ENCODE data around the gene MAGI1. TPM values are rescaled to one million over a fixed set of nuclear protein-coding genes. Genes with fewer than 3 reads are reported as not detected.

MAGI1 gene
- total and polyA plus RNA-seq, 7 donors: 10.2 to 54.0 (median 29.8) TPM

DNA sequence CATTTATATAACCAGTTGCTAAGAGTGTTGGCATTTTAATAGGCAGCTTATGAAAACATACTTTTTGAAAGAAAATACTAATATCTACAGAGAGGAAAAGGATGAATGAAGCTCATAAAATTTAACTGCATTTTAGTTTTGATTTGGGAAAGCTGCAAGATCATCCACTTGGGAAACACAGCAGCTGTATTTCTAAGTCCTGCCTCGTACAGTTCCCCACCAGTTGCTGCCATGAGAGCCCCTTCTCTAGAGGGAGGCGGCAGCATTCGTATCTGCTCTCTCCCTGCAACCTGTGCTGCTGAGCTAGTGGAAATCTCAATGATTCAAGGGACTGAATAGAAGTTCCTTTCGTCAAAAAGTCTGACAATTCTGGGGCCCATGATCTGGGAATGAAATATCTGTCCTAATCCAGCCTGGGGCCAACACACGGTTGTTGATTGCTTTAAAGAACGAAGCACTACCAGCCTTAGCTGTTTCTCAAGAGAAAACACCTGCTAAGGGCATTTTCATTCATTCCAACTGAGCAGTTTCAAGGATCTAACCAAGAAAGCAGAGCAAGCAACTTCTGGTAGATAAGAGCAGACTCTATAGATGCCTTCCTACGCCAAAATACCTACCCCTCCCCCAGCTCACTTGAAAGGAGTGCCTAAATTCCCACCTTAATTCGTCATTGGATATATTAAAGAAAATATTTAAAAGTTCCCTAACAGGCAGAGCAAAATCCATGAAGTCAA, 223.7 kb downstream of the MAGI1 start:
- Histone ChIP-seq H3K27ac (no peak overlapping the region), H3K9me3 (no peaks in the 10 kb centered on the region), H3K4me1 (peaks cover 0 to 3% (median 0%) of the 10 kb centered on the region in 4 donors), H3K4me3 (no peak overlapping the region), H3K36me3 (no peaks in the 10 kb centered on the region), H3K27me3 (no peaks in the 10 kb centered on the region)
- WGBS, 2 donors: 82 to 88% methylated on average over 8 of the region's 8 CpGs
- DNase-seq: no peak
- intact Hi-C loops (cut with DNase I): no loop called here
- TF ChIP-seq POLR2AphosphoS5 (IDR thresholded peaks at IDR 0.05) (no peak), EP300 (IDR thresholded peaks at IDR 0.05) (no peak), POLR2A (IDR thresholded peaks at IDR 0.05) (no peak)
- TF ChIP-seq, protein P1, sequence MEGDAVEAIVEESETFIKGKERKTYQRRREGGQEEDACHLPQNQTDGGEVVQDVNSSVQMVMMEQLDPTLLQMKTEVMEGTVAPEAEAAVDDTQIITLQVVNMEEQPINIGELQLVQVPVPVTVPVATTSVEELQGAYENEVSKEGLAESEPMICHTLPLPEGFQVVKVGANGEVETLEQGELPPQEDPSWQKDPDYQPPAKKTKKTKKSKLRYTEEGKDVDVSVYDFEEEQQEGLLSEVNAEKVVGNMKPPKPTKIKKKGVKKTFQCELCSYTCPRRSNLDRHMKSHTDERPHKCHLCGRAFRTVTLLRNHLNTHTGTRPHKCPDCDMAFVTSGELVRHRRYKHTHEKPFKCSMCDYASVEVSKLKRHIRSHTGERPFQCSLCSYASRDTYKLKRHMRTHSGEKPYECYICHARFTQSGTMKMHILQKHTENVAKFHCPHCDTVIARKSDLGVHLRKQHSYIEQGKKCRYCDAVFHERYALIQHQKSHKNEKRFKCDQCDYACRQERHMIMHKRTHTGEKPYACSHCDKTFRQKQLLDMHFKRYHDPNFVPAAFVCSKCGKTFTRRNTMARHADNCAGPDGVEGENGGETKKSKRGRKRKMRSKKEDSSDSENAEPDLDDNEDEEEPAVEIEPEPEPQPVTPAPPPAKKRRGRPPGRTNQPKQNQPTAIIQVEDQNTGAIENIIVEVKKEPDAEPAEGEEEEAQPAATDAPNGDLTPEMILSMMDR (IDR thresholded peaks at IDR 0.05): no peak

DNA sequence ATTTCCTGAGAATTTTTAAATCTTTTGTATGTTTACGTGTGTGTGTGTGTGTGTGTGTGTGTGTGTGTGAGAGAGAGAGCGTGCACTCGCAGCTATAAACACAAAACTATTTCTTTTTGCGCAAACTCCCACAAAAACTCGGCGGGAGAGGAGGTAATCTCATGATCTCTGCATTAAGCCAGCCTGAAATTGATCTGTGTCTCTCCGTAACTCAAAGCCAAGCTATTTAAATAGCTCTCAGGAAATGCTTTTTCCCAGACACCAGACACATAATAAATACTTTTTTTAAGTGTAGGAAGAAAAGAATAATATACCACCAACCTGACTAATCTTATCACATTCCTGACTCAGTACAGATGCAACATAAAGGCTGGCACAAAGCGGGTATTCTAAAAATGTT, 226.8 kb downstream of the MAGI1 start:
- 91 to 92% methylated on average over 8 of the region's 8 CpGs for WGBS, 2 donors
- Histone ChIP-seq H3K36me3 (no peaks in the 10 kb centered on the region), H3K4me1 (peaks cover 0 to 3% (median 0%) of the 10 kb centered on the region in 4 donors), H3K9me3 (no peaks in the 10 kb centered on the region), H3K27ac (no peak overlapping the region), H3K27me3 (no peaks in the 10 kb centered on the region), H3K4me3 (no peak overlapping the region)
- intact Hi-C loops (cut with DNase I): no loop called here
- no peak for DNase-seq
- no peak for TF ChIP-seq EP300 (IDR thresholded peaks at IDR 0.05)
- TF ChIP-seq POLR2AphosphoS5 (IDR thresholded peaks at IDR 0.05): no peak
- TF ChIP-seq POLR2A (IDR thresholded peaks at IDR 0.05): no peak
- TF ChIP-seq, protein P1 (IDR thresholded peaks at IDR 0.05): no peak

GRCh38 chr3:65811086-65811761, 227.5 kb downstream of the MAGI1 start:
- no peak overlapping the region for H3K4me3 ChIP-seq
- TF ChIP-seq, protein P1 (IDR thresholded peaks at IDR 0.05): no peak
- TF ChIP-seq EP300 (IDR thresholded peaks at IDR 0.05) (no peak), POLR2A (IDR thresholded peaks at IDR 0.05) (no peak), POLR2AphosphoS5 (IDR thresholded peaks at IDR 0.05) (no peak)

DNA sequence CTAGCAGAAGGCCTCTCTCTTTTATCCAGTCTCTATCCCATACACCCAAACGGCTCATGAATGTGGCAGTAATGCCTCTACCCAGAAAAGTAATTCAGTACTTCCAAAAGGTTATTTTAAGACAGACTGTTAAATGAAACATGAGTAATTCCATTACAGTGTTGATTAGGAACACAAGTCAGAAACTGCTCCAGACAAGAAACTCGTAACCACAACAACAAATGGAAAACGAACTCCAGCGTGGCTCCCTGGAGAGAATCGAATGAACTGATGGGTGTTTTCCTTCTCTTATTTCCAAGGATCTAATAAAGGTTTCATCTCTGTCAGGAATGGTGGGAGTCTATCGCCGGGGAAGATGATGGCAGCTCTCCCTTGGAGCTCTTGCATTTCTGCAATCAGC, 228.4 kb downstream of the MAGI1 start:
- Histone ChIP-seq H3K9me3 (no peaks in the 10 kb centered on the region), H3K36me3 (no peaks in the 10 kb centered on the region), H3K4me1 (no peaks in the 10 kb centered on the region), H3K4me3 (no peak overlapping the region), H3K27ac (no peak overlapping the region), H3K27me3 (no peaks in the 10 kb centered on the region)
- intact Hi-C loops (cut with DNase I): no loop called here
- DNase-seq: no peak
- WGBS, 2 donors: 91 to 92% methylated on average over 7 of the region's 7 CpGs
- TF ChIP-seq POLR2A (IDR thresholded peaks at IDR 0.05) (no peak), EP300 (IDR thresholded peaks at IDR 0.05) (no peak), POLR2AphosphoS5 (IDR thresholded peaks at IDR 0.05) (no peak)
- TF ChIP-seq, protein P1 (IDR thresholded peaks at IDR 0.05): no peak

More at GRCh38 chr3:65811086-65811761, 227.5 kb downstream of the MAGI1 start:
- intact Hi-C loops (cut with DNase I): no loop called here
- Histone ChIP-seq H3K4me1 (peaks cover 0 to 3% (median 0%) of the 10 kb centered on the region in 4 donors), H3K9me3 (no peaks in the 10 kb centered on the region), H3K27me3 (no peaks in the 10 kb centered on the region), H3K36me3 (no peaks in the 10 kb centered on the region), H3K27ac (no peak overlapping the region)
- 82 to 90% methylated on average over 4 of the region's 4 CpGs for WGBS, 2 donors
- no peak for DNase-seq
